Measurements from ENCODE around the gene NCOA1.

The NCOA1 gene

DNA sequence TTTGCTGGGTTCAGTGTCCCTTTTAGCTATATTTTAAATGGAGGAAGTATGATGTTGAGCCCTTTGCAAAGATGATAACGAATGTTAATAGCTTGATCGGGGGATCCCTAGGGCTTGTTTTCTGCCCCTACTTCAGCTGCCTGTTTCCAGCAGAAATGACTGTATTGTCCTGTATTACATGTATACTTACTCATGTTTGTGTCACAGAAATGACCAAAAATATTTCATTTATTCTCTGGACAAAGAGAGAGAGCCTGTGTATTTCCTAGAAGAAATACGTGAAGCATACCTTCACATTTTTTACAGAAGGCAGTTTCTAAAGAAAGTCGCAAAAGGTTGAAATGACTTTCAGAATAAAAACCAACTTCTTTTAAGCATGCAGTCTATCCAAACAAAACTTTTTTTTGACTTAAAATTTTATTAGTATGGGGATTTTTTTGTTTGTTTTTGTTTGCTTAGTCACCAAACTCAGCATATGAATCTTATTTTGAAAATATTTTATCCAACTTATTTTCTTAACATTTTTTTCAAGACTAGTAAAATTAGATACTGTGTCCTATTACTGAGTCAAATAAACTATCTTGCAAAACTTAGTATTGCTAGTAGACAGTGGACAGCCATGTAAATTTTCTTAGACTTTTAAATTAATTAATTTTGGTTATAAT, 233.2 kb downstream of the NCOA1 start:
- H3K4me3 ChIP-seq (ENCODE audit: control insufficient read depth, low read depth, low read length) = no peak overlapping the region
- TF ChIP-seq, protein P1, sequence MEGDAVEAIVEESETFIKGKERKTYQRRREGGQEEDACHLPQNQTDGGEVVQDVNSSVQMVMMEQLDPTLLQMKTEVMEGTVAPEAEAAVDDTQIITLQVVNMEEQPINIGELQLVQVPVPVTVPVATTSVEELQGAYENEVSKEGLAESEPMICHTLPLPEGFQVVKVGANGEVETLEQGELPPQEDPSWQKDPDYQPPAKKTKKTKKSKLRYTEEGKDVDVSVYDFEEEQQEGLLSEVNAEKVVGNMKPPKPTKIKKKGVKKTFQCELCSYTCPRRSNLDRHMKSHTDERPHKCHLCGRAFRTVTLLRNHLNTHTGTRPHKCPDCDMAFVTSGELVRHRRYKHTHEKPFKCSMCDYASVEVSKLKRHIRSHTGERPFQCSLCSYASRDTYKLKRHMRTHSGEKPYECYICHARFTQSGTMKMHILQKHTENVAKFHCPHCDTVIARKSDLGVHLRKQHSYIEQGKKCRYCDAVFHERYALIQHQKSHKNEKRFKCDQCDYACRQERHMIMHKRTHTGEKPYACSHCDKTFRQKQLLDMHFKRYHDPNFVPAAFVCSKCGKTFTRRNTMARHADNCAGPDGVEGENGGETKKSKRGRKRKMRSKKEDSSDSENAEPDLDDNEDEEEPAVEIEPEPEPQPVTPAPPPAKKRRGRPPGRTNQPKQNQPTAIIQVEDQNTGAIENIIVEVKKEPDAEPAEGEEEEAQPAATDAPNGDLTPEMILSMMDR (IDR thresholded peaks at IDR 0.05; ENCODE audit: control insufficient read depth, insufficient read depth, low read depth, low read length, missing control alignments) = no peak
- DNase-seq (ENCODE audit: low read depth) = no peak

DNA sequence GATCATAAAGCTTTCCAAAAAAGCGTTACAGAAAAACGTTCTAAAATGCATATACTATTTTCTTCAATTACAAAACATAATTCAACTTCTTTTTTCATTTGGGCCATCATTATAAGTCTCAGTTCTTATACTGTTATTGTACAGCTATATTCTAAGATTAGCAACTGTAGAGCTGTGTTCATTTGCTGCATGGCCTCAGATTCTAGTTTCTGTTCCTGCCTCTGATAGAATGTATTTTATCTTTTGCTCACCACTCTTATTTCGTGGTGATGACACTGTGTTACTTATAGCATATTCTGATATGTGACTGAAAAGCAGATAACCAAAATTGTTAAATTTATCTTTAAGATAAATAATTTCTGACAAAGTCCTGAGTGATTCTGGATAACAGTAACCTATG, 234.9 kb downstream of the NCOA1 start:
- DNase-seq (ENCODE audit: low read depth) = no peak
- TF ChIP-seq, protein P1 (IDR thresholded peaks at IDR 0.05; ENCODE audit: control insufficient read depth, insufficient read depth, low read depth, low read length, missing control alignments) = no peak
- no peak overlapping the region for H3K4me3 ChIP-seq (ENCODE audit: control insufficient read depth, low read depth, low read length)

DNA sequence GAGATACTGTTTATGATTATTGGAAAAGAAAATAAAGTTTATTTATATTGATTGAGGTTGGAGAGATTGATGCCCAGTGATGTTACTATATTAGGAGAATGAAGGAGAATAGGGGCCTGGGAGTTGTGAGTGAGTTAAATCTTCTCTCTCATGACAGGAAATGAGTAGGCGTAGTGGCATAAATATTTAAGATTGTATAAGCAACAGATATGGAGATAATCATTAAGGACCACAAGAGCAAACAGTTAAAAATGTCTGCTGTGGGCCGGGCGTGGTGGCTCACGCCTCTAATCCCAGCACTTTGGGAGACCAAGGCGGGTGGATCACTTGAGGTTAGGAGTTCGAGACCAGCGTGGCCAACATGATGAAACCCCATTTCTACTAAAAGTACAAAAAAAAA, 239.4 kb downstream of the NCOA1 start:
- no peak overlapping the region for H3K4me3 ChIP-seq (ENCODE audit: control insufficient read depth, low read depth, low read length)
- no peak for DNase-seq (ENCODE audit: low read depth)
- TF ChIP-seq, protein P1 (IDR thresholded peaks at IDR 0.05; ENCODE audit: control insufficient read depth, insufficient read depth, low read depth, low read length, missing control alignments) = no peak

DNA sequence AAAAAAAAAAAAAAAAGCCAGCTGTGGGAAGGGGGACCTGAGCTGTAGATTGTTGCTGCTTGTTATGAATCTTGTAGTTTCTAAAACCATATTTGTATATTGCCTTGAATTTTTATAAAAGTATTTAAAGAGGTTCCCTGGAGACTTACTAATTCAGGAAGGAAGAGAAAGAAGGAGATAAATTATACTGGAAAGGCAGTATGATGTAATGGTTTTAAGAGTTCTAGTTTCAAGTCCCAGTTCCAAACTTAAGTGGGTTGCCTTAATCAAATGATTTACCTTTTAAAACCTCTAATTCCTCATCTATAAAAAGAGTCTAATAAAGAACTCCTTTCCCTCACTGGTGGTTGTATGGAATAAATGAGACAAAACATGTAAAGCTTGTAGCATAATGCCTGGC, 240.0 kb downstream of the NCOA1 start:
- TF ChIP-seq, protein P1 (IDR thresholded peaks at IDR 0.05; ENCODE audit: control insufficient read depth, insufficient read depth, low read depth, low read length, missing control alignments) = no peak

DNA sequence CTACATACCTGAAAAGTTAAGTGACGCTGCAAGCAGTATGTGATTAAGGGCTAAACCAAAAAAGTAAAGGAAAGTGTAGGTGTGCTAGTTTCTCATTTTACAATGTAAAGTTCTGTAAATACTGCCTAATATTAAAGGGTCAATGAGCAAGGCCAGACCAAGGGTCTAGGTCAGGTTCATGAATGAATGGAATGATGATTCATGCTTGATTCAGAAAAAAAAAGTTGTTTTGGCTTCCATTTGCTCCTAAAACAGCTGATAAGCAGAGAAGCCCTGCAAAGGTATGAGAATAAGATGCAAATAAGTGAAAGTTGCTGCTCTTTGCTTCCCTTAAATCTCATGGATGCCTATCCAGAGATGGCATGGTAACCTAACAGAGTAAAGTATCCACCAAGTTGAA, 240.9 kb downstream of the NCOA1 start:
- TF ChIP-seq, protein P1 (IDR thresholded peaks at IDR 0.05; ENCODE audit: control insufficient read depth, insufficient read depth, low read depth, low read length, missing control alignments) = no peak
- no peak for DNase-seq (ENCODE audit: low read depth)
- H3K4me3 ChIP-seq (ENCODE audit: control insufficient read depth, low read depth, low read length) = no peak overlapping the region

More for the DNA sequence above, 240.0 kb downstream of the NCOA1 start:
- no peak for DNase-seq (ENCODE audit: low read depth)
- H3K4me3 ChIP-seq (ENCODE audit: control insufficient read depth, low read depth, low read length) = no peak overlapping the region

DNA sequence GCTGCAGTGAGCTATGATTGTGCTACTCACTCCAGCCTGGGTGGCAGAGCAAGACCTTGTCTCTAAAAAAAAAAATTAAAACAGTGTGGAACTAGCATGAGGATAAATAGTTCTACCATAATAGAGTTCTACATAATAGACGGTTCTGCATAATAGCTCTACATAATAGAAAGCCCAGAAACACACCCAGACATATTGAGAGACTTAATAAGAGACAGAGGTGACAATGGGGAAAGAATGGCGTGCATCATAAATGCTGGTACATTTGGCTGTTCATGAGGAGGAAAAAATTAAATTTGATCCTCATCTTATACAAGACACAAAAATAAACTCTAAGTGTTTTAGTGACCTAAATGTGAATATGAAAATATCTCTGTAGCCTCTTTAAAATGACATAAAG, 243.7 kb downstream of the NCOA1 start:
- DNase-seq (ENCODE audit: low read depth) = no peak
- H3K4me3 ChIP-seq (ENCODE audit: control insufficient read depth, low read depth, low read length) = no peak overlapping the region

More for the DNA sequence above, 243.7 kb downstream of the NCOA1 start:
- TF ChIP-seq, protein P1 (IDR thresholded peaks at IDR 0.05; ENCODE audit: control insufficient read depth, insufficient read depth, low read depth, low read length, missing control alignments) = no peak

Data from AG09309 (cell line).